Duodenal mucosa (tissue), 2 donors: Measurements from ENCODE around the gene NFKBIE.

ENCODE experiments used
- H3K27ac ChIP-seq: one replicate; pipeline ENCODE4 v1.7.0; 2013; ENCODE audit warnings: low read depth, low read length
- H3K27me3 ChIP-seq, 2 donors: one replicate each; pipeline ENCODE4 v1.7.0; 2013; ENCODE audit warnings: low read length in 2 of 2, control low read depth in 1 of 2; ENCODE audit not compliant: insufficient read depth in 2 of 2, control insufficient read depth in 1 of 2
- H3K36me3 ChIP-seq, 2 donors: one replicate each; pipeline ENCODE4 v1.7.0; 2013; ENCODE audit warnings: low read length in 2 of 2, control low read depth in 1 of 2; ENCODE audit not compliant: insufficient read depth in 2 of 2, control insufficient read depth in 1 of 2
- H3K4me1 ChIP-seq, 2 donors: one replicate each; pipeline ENCODE4 v1.7.0; 2013; ENCODE audit warnings: low read length in 2 of 2, control low read depth in 1 of 2; ENCODE audit not compliant: insufficient read depth in 2 of 2, control insufficient read depth in 1 of 2
- H3K4me3 ChIP-seq, 2 donors: one replicate each; pipeline ENCODE4 v1.7.0; 2013; ENCODE audit warnings: low read length in 2 of 2, low read depth in 1 of 2
- H3K9ac ChIP-seq, 2 donors: one replicate each; pipeline ENCODE4 v1.7.0; 2013; ENCODE audit warnings: low read length in 2 of 2, low read depth in 1 of 2
- H3K9me3 ChIP-seq, 2 donors: one replicate each; pipeline ENCODE4 v1.7.0; 2013; ENCODE audit warnings: low read length in 2 of 2, control low read depth in 1 of 2; ENCODE audit not compliant: control insufficient read depth in 1 of 2

Gene NFKBIE

GRCh38 chr6:44253307-44254101, 11.8 kb downstream of the NFKBIE start:
- H3K9me3 ChIP-seq: no peaks in the 10 kb centered on the region
- no peak overlapping the region for H3K4me3 ChIP-seq
- H3K36me3 ChIP-seq: peaks cover 47 to 69% of the 10 kb centered on the region in 2 donors
- peaks cover 28 to 31% of the 10 kb centered on the region in 2 donors for H3K4me1 ChIP-seq
- no peak overlapping the region for H3K9ac ChIP-seq
- H3K27ac ChIP-seq: no peak overlapping the region
- H3K27me3 ChIP-seq: no peaks in the 10 kb centered on the region

- no peak overlapping the region for H3K27ac ChIP-seq
- H3K4me1 ChIP-seq: peaks cover 20 to 28% of the 10 kb centered on the region in 2 donors
- H3K36me3 ChIP-seq: peaks cover 44 to 69% of the 10 kb centered on the region in 2 donors
Observed at GRCh38 chr6:44251576-44252524, 13.5 kb downstream of the NFKBIE start.

GRCh38 chr6:44250718-44251123, 14.6 kb downstream of the NFKBIE start:
- Histone ChIP-seq H3K27ac (no peak overlapping the region), H3K9me3 (no peaks in the 10 kb centered on the region), H3K9ac (no peak overlapping the region), H3K27me3 (no peaks in the 10 kb centered on the region), H3K4me1 (peaks cover 11 to 21% of the 10 kb centered on the region in 2 donors), H3K4me3 (no peak overlapping the region), H3K36me3 (peaks cover 44 to 69% of the 10 kb centered on the region in 2 donors)

More at GRCh38 chr6:44251576-44252524, 13.5 kb downstream of the NFKBIE start:
- Histone ChIP-seq H3K9ac (no peak overlapping the region), H3K4me3 (no peak overlapping the region), H3K9me3 (no peaks in the 10 kb centered on the region), H3K27me3 (no peaks in the 10 kb centered on the region)

GRCh38 chr6:44250067-44250717, 15.2 kb downstream of the NFKBIE start:
- Histone ChIP-seq H3K27me3 (no peaks in the 10 kb centered on the region), H3K9ac (no peak overlapping the region), H3K9me3 (no peaks in the 10 kb centered on the region), H3K4me1 (peaks cover 14 to 21% of the 10 kb centered on the region in 2 donors), H3K27ac (no peak overlapping the region), H3K4me3 (no peak overlapping the region), H3K36me3 (peaks cover 44 to 66% of the 10 kb centered on the region in 2 donors)

GRCh38 chr6:44249082-44249748, 16.1 kb downstream of the NFKBIE start:
- Histone ChIP-seq H3K27ac (no peak overlapping the region), H3K27me3 (no peaks in the 10 kb centered on the region), H3K36me3 (peaks cover 42 to 56% of the 10 kb centered on the region in 2 donors), H3K4me3 (peak overlapping the region; percentile 7 to 99), H3K9me3 (no peaks in the 10 kb centered on the region), H3K9ac (peak overlapping the region; percentile 1 to 97), H3K4me1 (peaks cover 14 to 21% of the 10 kb centered on the region in 2 donors)

- Histone ChIP-seq H3K9me3 (no peaks in the 10 kb centered on the region), H3K4me3 (peak overlapping the region; percentile 94 to 99), H3K4me1 (peaks cover 14 to 21% of the 10 kb centered on the region in 2 donors), H3K27me3 (no peaks in the 10 kb centered on the region), H3K27ac (no peak overlapping the region), H3K36me3 (peaks cover 39 to 50% of the 10 kb centered on the region in 2 donors), H3K9ac (peak overlapping the region; percentile 83 to 97)
Observed at GRCh38 chr6:44248579-44248978, 16.8 kb downstream of the NFKBIE start.

- H3K9me3 ChIP-seq: no peaks in the 10 kb centered on the region
- H3K27ac ChIP-seq: peak overlapping the region; percentile 98
- no peaks in the 10 kb centered on the region for H3K27me3 ChIP-seq
- H3K9ac ChIP-seq: peak overlapping the region; percentile 83 to 97
- H3K36me3 ChIP-seq: peaks cover 32 to 40% of the 10 kb centered on the region in 2 donors
- peaks cover 14 to 21% of the 10 kb centered on the region in 2 donors for H3K4me1 ChIP-seq
- H3K4me3 ChIP-seq: peak overlapping the region; percentile 94 to 99
Observed at GRCh38 chr6:44247338-44248302, 17.7 kb downstream of the NFKBIE start.

GRCh38 chr6:44246663-44247337, 18.6 kb downstream of the NFKBIE start, which contains the start of gene HSP90AB1:
Gene HSP90AB1, plus strand, starts transcription at chr6:44247101. Its CDS starts 1,529 bp downstream, at chr6:44248630.
- Histone ChIP-seq H3K27me3 (no peaks in the 10 kb centered on the region), H3K36me3 (peaks cover 26 to 33% of the 10 kb centered on the region in 2 donors), H3K4me1 (peaks cover 14 to 21% of the 10 kb centered on the region in 2 donors), H3K4me3 (peak within 1 kb of the TSS; percentile 94 to 99), H3K27ac (peak within 1 kb of the TSS; percentile 98), H3K9me3 (no peaks in the 10 kb centered on the region), H3K9ac (peak within 1 kb of the TSS; percentile 83 to 97)
